NCI-H82 treated with DMSO at 0.1 percent for 48 hours (cell line): ENCODE data around the gene CHST8.

Experiments
- DNase-seq: peaks from one replicate; lab custom pipeline; 2025; ENCODE audit not compliant: unreplicated experiment; lab: John Stamatoyannopoulos, UW

CHST8 gene

DNA sequence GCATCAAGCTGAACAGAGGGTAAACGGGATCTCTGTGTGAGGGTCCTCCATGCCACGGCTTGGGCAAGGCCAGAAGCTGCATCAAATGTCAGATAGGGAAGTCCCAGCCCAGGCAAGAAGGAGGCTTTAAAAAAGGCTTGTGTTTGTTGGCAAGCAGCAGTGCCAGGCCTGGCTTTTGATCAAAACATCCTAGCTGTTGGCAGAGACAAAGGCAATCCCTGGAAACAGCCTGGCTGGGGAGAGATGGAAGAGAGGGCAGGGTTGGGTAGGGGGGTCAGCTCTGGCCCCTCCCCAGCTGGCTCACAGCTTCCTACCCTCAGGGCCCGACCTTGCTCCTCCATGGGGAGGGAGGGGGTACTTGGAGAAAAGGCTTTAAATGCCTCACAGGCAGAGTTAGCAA, 113.2 kb downstream of the CHST8 start:
- DNase-seq: no peak

DNA sequence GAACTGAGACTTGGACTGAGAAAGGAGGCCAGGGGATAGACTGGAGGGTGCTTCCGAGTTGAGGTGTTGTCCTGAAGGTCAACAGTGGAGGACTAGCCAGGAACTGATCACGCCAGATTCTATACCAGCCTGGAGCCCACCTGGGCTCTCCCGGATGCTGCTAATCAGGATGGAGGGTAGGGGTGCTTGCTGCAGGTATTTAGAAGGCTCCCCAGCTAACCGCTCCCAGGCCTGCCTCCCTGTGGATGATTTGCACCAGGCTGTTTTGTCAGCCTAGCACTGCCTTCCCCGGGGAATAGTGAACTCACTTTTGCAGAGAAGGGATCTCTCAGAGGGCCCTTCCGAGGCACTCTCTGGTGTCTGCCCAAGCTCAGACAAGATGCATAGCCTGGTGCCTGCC, 114.4 kb downstream of the CHST8 start:
- DNase-seq: no peak

DNA sequence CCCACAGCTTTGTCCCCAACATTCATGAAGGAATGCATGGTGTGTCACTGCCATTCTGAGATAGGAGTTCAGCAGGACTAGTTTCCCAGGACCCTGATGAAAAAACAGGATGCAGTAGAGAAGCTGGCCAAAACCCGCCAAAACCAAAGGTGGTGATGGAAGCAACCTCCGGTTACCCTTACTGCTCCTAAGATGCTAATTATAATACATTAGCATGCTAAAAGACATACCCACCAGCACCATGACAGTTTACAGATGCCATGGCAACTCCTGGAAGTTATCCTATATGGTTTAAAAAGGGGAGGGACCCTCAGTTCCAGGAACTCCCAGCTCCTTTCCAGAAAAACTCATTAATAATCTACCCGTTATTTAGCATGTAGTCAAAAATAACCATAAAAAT, 115.0 kb downstream of the CHST8 start:
- DNase-seq: no peak

DNA sequence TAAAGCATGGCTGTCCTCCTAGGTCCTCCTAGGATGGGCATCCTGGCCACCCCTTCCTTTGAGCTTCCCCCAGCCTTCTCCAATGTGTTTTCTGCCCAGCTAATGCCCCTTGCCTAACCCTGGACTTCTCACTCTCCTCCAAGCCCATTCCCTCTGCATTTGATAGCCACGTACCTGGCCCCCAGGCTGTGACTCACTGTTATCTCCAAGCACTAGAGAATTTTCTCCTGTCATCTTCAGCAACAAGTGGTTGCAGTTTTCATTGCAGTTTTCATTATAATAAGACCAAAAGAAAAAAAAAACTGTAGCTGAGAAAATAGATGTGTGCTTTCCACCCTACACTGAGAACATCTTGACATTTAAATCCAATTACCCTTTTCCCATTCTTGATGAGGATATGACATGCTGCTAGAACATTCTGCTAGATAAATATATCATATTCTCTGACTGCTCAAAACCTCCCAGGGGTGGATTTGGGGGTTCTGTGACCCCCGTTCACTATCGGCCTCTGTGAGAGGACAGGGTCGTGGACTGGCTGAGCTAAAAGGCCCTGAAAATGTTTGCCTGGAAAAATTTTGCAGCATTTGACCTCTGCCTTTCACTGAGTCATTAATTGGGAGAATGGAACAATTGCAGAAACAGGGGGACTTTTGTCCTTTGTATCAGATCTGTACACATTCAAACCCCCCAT, 116.1 kb downstream of the CHST8 start:
- no peak for DNase-seq

DNA sequence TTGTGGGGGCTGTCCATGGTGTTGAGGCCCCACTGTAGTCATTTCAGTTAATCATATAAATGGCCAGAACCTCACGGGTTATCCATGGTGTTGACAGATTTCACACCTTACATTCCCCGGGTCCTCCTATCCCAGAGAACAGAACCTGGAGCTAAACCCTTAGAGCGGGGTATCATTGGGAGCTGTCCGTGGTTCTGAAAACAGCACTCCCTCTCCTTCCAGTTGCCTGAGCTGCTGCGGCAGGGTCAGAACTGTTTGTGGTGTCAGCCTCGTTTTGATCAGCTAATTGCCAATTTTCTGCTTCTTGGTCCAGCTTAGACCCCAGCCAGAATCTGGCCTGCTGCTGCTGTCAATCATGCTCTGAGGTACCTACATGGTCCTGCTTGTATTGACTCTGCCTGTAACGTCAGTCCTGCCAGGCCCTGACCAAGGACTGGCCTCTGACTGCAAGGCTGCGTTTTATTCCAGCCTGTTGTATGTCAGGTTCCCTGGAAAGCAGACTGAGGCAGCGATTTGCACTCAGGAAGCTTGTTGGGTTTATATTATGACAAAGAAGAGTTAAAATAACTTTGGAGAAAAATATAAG, 119.2 kb downstream of the CHST8 start:
- no peak for DNase-seq

DNA sequence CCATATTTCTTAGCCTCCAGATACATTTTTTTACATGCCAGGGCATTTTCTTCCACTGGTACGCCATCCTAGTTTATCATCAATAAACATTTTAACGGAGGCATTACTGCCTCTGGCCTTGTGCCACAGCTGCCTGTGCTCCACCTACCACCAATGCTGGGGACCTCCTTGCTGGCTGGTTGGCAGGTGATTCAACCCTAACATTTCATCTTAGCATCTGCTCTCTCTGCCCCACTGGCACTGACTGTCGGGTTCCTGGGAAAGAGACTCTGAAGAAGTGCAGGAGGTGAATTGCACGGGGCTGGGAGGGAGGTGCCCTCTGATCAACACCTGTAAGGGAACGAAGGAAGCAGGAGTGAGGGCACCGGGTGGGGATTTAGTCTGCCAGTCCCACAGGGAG, 123.5 kb downstream of the CHST8 start:
- DNase-seq: no peak

GRCh38 chr19:33746159-33746558, 124.4 kb downstream of the CHST8 start:
- no peak for DNase-seq

DNA sequence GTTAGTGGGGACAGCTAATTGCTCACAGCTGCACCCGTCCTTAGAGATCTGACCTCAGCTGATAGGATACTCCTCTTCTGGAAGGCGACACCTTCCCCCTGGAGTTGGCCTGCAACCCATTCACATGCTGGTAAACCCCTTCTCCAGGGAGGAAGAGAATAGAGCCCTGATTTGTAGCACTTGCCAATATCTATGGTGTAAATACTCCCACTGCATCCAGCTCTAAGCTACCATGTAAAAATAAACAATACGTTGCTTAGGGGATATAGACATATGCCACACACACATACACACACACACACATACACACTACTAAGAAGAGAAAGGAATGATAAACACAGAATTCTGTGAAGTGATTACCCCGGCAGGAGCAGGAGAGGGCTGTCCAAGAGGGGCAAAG, 125.5 kb downstream of the CHST8 start:
- no peak for DNase-seq

DNA sequence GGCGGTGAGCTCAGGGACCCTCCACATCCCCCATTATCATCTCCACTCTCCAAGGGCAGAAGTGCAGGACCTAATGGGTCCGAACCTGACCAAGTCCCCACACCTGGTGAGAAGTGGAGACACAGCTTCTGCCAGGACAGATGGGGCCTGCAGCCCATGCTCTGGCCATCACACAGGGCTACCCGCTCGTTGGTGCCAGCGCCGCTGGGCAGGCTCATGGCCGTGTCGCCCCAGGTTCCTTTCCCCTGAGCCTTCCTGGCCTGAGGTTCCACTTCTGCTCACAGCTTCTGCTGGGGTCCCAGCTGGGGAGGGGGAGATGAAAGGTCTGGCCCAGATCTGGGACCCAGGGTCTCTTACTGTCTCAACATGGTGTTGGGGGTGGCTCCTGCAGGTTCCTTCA, 126.5 kb downstream of the CHST8 start:
- no peak for DNase-seq

DNA sequence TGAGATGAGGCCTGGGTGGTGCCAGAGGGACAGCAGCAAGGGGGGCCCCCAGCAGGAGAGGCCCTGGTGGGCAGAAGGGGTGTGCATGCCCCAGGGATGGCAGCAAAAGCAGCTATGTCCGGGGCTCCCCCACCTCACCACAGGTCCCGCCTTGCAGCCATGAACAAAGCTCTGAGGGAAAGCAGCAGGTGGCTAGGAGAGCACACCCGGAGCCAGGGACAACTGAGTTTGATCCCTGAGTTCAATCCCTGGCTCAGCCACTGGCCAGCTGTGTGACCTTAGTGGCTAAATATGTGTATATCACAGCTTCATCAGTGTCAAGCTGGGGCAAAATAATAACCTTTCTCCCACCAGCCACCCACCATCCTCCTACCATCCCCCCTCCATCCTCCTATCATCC, 127.3 kb downstream of the CHST8 start:
- DNase-seq: no peak

DNA sequence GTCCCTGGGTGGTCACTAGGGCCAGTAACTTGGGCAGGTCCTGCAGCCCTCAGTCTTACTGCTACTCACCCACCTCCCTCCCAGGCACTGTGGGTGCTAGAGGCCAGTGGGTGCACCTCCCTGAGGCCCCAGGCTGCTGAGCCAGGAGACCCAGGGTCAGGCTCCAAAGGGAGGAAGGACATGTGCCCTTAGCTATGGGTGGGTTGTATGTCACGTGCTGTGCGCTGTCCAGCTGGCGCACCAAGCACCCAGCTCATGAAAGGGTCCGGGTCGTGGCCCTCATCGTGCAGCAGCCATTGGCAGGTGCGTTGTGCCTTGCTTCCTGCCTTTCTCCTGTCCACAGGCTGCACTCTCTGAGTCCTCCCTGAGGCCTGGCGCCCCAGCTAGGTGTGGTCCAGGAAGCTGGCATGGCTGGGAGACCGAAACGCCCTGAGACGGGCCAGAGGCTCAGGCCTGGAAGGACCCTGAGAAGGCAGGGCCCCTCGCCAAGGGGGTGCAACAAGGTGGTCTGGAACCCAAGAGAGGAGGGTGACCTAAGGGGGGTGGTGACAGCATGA, 127.9 kb downstream of the CHST8 start:
- DNase-seq: no peak

DNA sequence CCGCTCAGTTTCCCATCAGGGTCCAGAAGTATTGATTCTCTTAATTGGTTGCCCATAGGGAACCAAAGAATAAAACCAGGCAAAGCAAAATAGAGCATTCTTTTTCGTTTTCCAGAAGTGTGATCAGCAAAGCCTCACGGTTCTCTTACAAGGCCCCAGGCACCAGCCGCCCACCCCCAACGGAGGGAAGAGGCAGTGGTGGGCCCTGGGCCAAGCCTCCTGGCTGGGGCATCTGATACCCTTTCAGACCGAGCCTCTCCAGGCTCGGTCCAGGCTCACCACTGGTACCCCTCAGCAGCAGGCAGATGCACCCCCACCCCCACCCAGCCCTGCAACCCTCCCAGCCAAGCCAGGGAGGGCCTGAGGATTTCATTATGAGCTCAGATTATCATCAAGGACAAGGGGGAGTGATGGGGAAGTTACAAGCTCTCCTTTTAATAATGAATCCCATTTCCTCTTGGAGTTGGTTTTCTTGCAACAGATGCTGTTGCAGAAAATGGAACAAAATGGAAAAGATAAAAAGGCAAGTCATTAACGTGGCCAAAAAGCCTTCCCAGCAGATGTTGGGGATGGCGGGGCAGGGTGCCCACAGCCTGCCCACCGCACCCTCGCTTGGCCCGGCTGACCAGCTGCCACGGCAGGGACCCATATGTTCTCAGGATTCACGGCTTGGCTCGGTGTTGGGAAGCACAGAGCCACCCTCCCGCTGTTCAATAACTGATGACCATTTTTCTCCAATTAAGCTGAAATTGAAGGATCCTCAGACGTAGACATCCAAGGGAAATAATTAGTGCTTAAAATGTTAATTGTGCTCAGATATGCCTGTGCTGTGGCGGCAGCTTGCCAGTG, 129.1 kb downstream of the CHST8 start:
- DNase-seq: no peak

DNA sequence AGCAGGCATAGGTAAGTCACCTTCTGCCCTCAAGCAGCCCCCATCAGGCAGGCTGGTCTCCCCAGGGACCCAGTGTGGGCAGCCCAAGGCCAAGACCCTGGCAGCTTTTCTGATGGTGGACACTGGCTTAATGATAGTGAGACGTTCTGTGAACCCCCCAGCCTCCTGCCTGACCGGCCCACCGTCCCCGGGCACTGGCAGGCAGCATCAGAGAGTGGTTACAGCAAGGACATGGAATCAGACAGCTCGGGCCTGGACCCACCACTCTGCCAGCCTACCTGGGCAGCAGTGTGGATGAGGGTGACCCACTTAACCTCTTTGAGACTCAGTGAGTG, 129.7 kb downstream of the CHST8 start:
- DNase-seq: no peak

DNA sequence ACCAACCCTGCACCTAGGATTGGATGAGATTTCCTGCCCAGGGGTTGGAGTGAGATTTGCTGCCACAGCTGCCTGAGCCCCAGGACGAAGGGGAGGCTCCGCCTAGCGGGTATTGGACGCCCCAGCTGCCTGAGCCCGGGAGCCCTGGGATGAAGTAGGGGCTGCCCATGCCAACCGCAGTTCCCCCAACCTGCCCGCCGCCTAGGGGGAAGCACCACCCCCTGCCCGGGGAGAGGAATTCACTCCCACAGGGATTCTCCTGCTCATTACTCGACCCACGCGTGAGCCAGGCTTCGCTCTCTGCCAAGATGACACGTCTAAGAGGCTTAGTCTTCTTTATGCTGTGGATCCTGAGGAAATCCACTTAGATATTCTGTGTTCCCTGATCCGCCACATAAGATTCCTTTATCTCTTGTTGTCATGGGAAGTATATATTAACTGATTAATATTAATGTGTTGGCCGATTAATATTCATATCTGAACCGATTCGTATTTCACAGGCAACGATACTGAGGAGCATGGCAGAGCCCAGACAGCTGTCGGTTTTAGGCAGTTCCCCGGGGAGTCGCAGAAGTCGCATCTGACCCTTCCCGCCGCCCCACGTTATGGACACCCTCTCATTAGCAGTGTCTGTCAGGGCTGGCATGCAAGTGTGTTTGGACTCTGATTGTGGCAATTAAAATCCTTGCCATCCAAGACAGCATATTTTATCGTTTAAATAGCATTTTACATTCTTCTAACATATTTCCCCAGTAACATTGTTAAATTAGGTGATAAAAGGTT, 130.5 kb downstream of the CHST8 start:
- DNase-seq: no peak

- DNase-seq: no peak
These were observed 131.2 kb downstream of the CHST8 start for GRCh38 chr19:33752945-33753344.

- DNase-seq: no peak
These were observed 132.6 kb downstream of the CHST8 start for GRCh38 chr19:33754361-33754760.

GRCh38 chr19:33755099-33756035, 133.6 kb downstream of the CHST8 start:
- DNase-seq: no peak

- no peak for DNase-seq
These were observed 134.4 kb downstream of the CHST8 start for GRCh38 chr19:33756177-33756576.

- no peak for DNase-seq
These were observed 136.8 kb downstream of the CHST8 start for GRCh38 chr19:33758541-33759013.

DNA sequence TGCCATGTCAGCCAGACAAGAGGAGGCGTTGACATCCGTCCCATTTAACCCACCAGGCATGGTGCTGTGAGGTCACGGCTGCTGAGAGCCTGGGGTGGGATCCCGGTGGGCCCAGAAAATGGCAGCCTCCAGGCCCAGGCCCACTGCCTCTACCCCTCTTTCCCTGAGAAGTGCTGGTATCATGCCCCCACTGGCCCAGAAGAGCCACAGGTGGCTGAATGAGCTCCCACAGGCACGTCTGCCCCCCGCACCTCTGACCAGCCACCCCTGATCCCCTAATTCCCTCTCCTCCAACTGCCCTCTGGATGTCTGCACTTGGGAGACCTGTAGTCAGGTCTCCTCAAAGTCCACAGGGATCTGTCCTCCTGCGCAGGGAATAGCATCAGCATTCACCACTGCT, 137.6 kb downstream of the CHST8 start:
- no peak for DNase-seq
